Cerebellar cortex (tissue), 1 donor: ENCODE data around the gene PARD6B.
"Not testable (repeated sequence)": the region's sequence is repeated elsewhere in the genome, so short reads cannot be mapped to it uniquely, and the experiment has no call there.

Experiments used
- DNase-seq: peaks from one replicate; pipeline ENCODE4 v3.0.0-alpha.2; 2015; ENCODE audit warnings: low spot score

The PARD6B gene

GRCh38 chr20:50746138-50746940, 15.0 kb downstream of the PARD6B start:
- DNase-seq = no peak

DNA sequence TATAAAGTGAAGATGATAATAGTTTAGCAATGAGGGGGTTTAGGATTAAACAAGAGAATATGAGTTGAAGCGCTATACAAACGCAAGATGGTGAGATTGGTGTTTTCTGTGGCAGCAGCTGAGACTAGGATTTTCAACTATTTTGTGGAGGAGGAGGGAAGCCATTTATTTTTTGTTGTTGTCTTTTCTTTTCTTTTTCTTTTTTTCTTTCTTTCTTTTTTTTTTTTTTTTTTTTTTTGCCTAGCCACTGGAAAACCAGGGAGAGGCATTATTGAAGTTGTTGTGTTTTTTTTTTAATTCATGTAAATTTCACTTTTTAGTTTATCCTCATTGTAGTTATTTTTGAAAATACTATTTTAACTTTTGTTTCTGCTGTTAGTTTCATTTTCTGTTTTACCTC, 15.9 kb downstream of the PARD6B start:
- no peak for DNase-seq

DNA sequence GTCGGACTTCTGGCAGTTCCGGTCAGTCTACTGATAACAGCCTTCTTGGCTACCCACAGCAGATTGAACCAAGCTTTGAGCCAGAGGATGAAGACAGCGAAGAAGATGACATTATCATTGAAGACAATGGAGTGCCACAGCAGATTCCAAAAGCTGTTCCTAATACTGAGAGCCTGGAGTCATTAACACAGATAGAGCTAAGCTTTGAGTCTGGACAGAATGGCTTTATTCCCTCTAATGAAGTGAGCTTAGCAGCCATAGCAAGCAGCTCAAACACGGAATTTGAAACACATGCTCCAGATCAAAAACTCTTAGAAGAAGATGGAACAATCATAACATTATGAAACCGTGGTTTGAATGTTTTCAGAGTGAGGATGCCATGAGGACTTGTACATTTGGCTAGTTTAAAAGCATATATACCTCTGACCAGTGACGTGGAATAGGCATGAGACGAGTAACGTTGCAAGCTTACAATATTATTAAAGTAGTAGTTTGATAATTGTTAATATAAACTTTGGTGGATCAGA, 18.8 kb downstream of the PARD6B start:
- no peak for DNase-seq

GRCh38 chr20:50753152-50753551, 21.8 kb downstream of the PARD6B start:
- DNase-seq = no peak

GRCh38 chr20:50754420-50754819, 23.0 kb downstream of the PARD6B start:
- no peak for DNase-seq

- no peak for DNase-seq
Measured at GRCh38 chr20:50756447-50756846, 25.1 kb downstream of the PARD6B start.

DNA sequence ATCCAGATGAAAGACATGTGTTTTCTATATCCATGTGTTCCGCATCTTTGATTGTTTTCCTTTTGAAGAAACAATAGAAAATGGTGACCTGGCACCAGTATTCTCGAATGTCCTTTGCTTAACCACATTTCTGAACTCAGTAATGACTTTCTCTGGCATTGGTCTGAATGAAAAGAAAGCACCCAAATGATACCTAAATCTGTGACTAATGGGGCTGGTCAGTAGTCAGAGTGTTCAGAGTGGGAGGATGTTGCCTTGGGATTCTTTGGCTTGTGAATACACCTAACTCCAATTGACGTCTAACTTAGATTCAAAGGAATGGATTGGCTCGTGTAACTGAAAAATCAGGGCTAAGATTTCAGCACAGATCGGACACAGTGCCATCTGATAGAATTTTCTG, 27.1 kb downstream of the PARD6B start:
- DNase-seq = no peak

DNA sequence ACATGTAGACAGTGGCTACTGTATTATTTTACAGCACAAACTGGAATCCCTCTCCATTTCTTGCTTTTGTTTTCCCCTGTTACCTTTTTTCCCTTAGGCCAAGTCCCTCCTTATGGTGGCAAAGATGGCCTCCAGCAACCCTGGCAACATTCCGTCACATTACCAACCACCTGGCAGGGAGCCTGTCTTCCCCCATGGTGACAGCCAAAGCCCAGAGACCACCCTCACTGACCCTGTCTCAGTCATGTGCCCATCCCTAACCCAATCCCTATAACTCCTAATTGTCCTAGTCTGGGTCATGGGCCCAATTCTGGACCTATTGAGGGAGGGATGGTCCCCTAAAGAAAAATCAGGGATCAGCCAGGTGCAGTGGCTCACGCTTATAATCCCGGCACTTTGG, 27.6 kb downstream of the PARD6B start:
- no peak for DNase-seq

- DNase-seq = no peak
Measured at GRCh38 chr20:50759678-50760077, 28.3 kb downstream of the PARD6B start.

DNA sequence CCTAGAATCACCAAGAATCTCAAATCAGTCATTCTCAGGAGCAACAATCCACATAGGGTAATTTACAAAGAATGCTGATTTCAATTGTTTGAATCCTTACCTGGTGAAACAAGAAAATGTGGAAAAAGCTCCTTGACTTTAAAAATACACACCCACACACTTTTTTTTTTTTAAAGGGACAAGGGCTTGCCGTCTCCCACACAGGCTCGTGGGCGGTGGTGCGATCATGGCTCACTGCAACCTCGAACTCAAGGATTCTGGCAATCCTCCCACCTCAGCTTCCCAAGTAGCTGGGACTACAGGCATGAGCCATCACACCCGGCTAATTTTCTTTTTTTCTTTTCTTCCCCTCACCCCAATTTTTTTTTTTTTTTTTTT, 30.7 kb downstream of the PARD6B start:
- no peak for DNase-seq

- DNase-seq = peak; percentile 86
Measured at GRCh38 chr20:50762435-50763220, 31.2 kb downstream of the PARD6B start.

- DNase-seq = not testable (repeated sequence)
Measured at GRCh38 chr20:50763550-50764458, 32.4 kb downstream of the PARD6B start.

DNA sequence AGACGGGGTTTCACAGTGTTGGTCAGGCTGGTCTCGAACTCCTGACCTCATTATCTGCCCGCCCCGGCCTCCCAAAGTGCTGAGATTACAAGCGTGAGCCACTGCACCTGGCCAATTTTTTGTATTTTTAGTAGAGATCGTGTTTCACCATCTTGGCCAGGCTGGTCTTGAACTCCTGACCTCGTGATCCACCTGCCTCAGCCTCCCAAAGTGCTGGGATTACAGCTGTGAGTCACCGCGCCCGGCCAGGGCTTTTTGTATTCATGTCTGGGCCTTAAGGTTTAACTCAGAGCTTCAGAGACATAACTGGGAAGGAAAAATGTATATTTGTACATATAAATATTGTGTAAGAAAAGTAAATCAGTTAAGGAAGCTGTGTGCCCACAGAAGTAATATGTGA, 33.9 kb downstream of the PARD6B start:
- not testable (repeated sequence) for DNase-seq

GRCh38 chr20:50765674-50766073, 34.3 kb downstream of the PARD6B start:
- DNase-seq = no peak

GRCh38 chr20:50766955-50767809, 35.8 kb downstream of the PARD6B start:
- not testable (repeated sequence) for DNase-seq

GRCh38 chr20:50768991-50769390, 37.6 kb downstream of the PARD6B start:
- not testable (repeated sequence) for DNase-seq

DNA sequence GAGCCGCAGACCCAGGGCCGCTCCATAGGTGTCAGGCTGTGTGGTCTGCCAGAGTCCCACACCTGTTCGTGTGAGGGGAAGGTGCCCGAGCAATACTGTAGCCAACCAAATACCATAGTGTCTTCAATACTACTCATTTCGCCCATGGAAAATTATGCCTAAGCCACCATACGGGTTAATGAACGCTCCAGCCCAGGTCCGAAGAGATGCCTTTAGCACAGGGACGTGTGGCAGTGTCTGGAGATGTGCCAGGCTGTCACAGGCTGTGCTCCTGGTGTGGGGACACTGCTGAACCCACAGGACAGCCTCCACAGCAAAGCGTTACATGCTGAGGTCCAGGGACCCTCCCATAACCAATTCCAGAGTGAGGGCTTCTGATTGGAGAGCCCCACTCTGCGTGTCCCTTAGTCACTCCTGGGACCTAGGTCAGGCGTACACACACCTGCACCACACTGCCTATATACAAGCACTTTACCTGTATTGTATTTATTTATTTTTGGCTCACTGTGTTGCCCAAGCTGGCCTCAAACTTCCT, 38.2 kb downstream of the PARD6B start:
- not testable (repeated sequence) for DNase-seq

DNA sequence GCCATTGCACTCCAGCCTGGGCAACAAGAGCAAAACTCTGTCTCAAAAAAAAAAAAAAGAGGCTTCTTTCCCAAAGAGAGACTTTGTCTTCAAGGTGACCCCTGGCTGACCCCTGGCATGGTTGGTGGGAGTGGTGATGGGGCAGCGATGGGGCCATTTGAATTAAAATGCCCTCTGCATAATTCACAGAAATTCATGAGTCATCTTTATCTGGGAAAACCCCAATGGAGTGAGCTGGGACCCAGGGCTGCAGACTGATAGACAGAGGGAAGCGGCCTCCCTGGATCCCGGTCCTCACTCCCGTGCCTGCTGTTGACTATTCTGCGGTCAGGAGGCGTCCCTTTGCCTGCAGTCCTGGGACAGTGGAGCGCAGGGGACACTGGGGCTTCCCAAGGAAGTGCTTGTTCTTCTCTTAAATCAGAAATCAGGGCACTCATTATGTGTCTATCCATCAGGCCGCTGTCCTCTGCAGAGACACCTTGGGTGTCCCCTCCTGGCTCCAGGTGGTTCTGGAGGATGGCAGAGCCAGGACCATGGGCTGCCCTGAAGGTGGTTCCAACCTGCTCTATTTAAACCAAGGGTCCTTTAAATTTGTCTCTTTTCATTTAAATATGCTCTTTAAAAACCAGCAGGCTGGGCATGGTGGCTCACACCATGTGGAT, 40.2 kb downstream of the PARD6B start:
- not testable (repeated sequence) for DNase-seq

- DNase-seq = no peak
Measured at GRCh38 chr20:50772420-50773185, 41.2 kb downstream of the PARD6B start.
